Measurements from ENCODE around the gene ST7. TPM values are rescaled to one million over a fixed set of nuclear protein-coding genes. Genes with fewer than 3 reads are reported as not detected.

Gene ST7
- total and polyA plus RNA-seq, 2 donors from 2014 or later = 21.5 to 29.8 TPM

- no peak overlapping the region for H3K4me3 ChIP-seq (ENCODE audit: low read length in 3 of 3)
- peaks cover 0 to 4% (median 0%) of the 10 kb centered on the region in 3 donors for H3K4me1 ChIP-seq (ENCODE audit: control insufficient read depth in 2 of 3, insufficient read depth in 2 of 3, low read depth in 1 of 3, low read length in 3 of 3)
- H3K27me3 ChIP-seq (ENCODE audit: control insufficient read depth, insufficient read depth, low read length) = no peaks in the 10 kb centered on the region
- DNase-seq = no peak
- H3K27ac ChIP-seq (ENCODE audit: low read depth in 2 of 2, low read length in 2 of 2) = no peak overlapping the region
- H3K9ac ChIP-seq (ENCODE audit: low read length in 3 of 3) = no peak overlapping the region
- intact Hi-C loops (cut with DNase I) = no loop called here
- no peaks in the 10 kb centered on the region for H3K36me3 ChIP-seq (ENCODE audit: control insufficient read depth in 2 of 3, insufficient read depth in 3 of 3, low read length in 3 of 3)
- FAIRE-seq = no peak
- TF ChIP-seq, protein P1, sequence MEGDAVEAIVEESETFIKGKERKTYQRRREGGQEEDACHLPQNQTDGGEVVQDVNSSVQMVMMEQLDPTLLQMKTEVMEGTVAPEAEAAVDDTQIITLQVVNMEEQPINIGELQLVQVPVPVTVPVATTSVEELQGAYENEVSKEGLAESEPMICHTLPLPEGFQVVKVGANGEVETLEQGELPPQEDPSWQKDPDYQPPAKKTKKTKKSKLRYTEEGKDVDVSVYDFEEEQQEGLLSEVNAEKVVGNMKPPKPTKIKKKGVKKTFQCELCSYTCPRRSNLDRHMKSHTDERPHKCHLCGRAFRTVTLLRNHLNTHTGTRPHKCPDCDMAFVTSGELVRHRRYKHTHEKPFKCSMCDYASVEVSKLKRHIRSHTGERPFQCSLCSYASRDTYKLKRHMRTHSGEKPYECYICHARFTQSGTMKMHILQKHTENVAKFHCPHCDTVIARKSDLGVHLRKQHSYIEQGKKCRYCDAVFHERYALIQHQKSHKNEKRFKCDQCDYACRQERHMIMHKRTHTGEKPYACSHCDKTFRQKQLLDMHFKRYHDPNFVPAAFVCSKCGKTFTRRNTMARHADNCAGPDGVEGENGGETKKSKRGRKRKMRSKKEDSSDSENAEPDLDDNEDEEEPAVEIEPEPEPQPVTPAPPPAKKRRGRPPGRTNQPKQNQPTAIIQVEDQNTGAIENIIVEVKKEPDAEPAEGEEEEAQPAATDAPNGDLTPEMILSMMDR (IDR thresholded peaks at IDR 0.05; ENCODE audit: borderline replicate concordance, extremely low read depth, insufficient read depth) = no peak
- H3K9me3 ChIP-seq (ENCODE audit: control insufficient read depth in 2 of 3, insufficient read depth in 1 of 3, low read length in 3 of 3) = no peaks in the 10 kb centered on the region
Observed at GRCh38 chr7:117084286-117084685, 131.0 kb downstream of the ST7 start.

DNA sequence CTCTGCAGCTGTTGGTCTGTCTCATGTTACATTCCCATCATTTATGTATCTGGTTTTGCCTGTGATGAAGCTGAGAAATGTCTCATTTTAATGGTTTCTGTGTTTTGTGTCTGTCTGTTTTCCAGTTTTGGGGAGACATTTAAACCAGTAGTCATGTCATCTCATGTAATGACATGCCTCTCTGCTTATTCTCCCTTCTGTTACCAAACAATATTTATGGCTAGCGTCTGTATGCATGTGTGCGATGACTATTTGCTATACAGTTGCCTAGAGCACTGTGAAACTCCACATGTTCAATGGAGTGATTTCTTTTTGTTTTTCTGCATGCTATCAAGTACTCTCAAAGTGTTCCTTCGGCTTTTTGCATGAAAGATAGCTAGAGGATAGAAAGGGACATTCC is 132.0 kb downstream of the ST7 start:
- H3K27ac ChIP-seq (ENCODE audit: low read depth in 2 of 2, low read length in 2 of 2) = no peak overlapping the region
- no peak for FAIRE-seq
- no peaks in the 10 kb centered on the region for H3K36me3 ChIP-seq (ENCODE audit: control insufficient read depth in 2 of 3, insufficient read depth in 3 of 3, low read length in 3 of 3)
- no peaks in the 10 kb centered on the region for H3K27me3 ChIP-seq (ENCODE audit: control insufficient read depth, insufficient read depth, low read length)
- peaks cover 0 to 4% (median 0%) of the 10 kb centered on the region in 3 donors for H3K4me1 ChIP-seq (ENCODE audit: control insufficient read depth in 2 of 3, insufficient read depth in 2 of 3, low read depth in 1 of 3, low read length in 3 of 3)
- H3K9me3 ChIP-seq (ENCODE audit: control insufficient read depth in 2 of 3, insufficient read depth in 1 of 3, low read length in 3 of 3) = no peaks in the 10 kb centered on the region
- no peak overlapping the region for H3K9ac ChIP-seq (ENCODE audit: low read length in 3 of 3)
- DNase-seq = no peak
- no peak overlapping the region for H3K4me3 ChIP-seq (ENCODE audit: low read length in 3 of 3)
- intact Hi-C loops (cut with DNase I) = no loop called here
- TF ChIP-seq, protein P1 (IDR thresholded peaks at IDR 0.05; ENCODE audit: borderline replicate concordance, extremely low read depth, insufficient read depth) = no peak

DNA sequence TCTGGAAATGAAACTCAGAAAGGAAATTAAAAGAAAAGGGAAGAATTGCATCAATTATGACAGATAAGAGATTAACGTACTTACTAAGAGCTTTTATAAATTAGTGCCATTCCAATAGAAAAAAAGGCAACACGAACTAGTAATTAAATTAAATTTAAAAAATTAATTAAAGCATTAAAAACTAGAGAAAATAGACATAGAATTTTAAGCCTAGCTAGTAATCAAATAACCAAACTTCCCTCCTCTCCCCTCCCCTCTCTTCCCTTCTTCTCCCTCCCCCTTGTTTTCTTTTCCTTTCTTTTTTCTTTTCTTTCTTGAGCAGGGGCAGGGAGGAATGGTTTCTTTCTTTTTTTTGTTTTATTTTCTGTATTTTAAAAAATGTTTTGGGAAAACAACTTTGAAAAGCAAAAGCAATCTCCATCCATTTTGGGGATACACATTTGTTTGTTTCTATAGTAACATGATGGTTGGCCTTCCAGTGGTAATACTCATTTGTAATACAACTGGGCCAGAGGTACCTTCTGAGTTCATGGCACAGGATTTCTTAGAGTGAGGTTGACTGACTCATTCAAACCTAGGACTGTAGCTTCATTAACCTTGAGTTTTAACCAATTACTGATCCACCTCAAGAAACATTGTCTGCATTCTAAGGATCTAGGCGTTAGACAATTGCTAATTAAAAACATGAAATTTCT is 132.6 kb downstream of the ST7 start:
- Histone ChIP-seq H3K27ac (ENCODE audit: low read depth in 2 of 2, low read length in 2 of 2) (no peak overlapping the region), H3K36me3 (ENCODE audit: control insufficient read depth in 2 of 3, insufficient read depth in 3 of 3, low read length in 3 of 3) (no peaks in the 10 kb centered on the region), H3K4me3 (ENCODE audit: low read length in 3 of 3) (no peak overlapping the region), H3K9ac (ENCODE audit: low read length in 3 of 3) (no peak overlapping the region), H3K9me3 (ENCODE audit: control insufficient read depth in 2 of 3, insufficient read depth in 1 of 3, low read length in 3 of 3) (no peaks in the 10 kb centered on the region), H3K4me1 (ENCODE audit: control insufficient read depth in 2 of 3, insufficient read depth in 2 of 3, low read depth in 1 of 3, low read length in 3 of 3) (peaks cover 0 to 4% (median 0%) of the 10 kb centered on the region in 3 donors), H3K27me3 (ENCODE audit: control insufficient read depth, insufficient read depth, low read length) (no peaks in the 10 kb centered on the region)
- DNase-seq = no peak
- FAIRE-seq = no peak
- intact Hi-C loops (cut with DNase I) = no loop called here
- TF ChIP-seq, protein P1 (IDR thresholded peaks at IDR 0.05; ENCODE audit: borderline replicate concordance, extremely low read depth, insufficient read depth) = no peak

Data from kidney (tissue), 14 donors.